Hematopoietic multipotent progenitor cell treated with erythropoietin and hydrocortisone succinate and interleukin-3 and kit ligand, for 8 days (in vitro differentiated cells): ENCODE data around the gene SMG6.
"Not testable (repeated sequence)": the region's sequence is repeated elsewhere in the genome, so short reads cannot be mapped to it uniquely, and the experiment has no call there.

ENCODE experiments used
- DNase-seq: peaks from one replicate; pipeline ENCODE4 v3.0.0-alpha.2; 2015

Gene SMG6

DNA sequence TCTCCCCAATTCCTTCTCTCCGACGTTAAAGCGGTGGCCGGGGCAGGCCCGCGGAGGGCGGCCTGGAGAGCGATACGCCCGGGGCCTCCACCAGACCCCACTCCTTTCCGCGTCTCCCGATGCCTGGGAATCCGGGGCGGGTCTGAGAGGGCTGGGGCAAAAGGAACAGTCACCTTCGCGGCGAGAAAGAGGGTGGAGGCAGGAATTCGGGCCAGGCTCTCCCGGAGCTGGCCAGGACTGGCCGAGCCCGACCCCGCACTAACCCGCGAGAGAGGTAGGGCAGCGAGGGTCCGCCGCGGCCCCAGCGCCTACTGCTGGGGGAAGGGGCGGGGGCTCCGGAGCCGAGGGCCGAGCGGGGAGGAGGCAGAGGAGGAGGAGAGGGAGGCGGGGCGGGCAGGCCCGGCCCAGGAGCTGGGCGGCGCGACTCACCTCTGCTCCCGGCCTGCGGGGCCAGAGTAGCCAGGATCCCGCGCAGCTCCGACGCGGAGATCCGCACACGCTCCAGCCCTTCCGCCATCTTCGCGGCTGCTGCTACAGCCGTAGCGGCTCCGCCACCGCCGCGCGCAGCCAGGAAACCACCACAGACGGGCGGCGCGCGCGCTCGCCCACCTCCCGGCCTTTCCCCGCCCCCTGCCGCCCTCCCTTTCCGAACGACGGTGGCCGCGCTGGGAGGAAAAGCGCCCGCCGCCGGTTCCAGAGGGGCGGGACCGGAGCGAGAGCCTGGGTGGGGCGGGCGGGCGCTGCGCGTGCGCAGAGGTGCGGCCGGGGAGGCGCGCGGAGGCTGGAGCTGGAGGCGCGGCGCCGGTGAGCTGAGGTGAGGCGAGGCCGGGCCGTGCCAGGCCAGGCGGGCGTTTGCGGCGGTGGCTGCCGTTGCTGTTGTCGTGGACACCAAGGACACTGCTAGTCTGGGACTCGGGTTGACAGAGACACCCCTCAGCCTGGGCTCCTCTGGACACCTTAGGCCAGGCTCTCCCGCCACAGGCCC is at the start of gene SMG6, which contains the start of gene SRR:
TSS of gene SMG6 (minus strand) at position 582 of the 985 bp plus-strand sequence. CDS start at position 517, 65 bp downstream.
TSS of gene SRR (plus strand) at position 747 of the 985 bp plus-strand sequence. CDS start 11,611 bp downstream, outside the sequence.
- peak; percentile 88 for DNase-seq

DNA sequence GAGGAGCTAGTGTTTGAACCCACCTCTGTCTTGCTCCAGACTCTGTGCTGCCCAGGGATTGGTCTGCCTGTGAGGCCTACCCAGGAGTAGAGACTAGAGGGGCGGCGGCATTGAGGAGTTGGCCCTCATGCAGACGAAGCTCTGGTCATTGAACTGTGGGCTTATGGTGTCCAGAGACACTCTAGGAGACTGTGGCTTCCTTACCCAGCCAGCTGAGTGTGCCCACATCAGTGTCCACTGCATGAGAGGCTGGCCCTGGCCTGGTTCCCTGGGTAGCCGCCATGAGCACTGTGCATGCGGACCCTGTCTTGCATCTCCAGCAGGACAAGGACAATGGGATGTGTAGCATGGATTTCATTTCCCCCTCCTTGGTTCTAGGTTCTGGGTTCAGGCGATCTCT is 47.7 kb upstream of the SMG6 start:
- no peak for DNase-seq

GRCh38 chr17:2347805-2348685 is 44.5 kb upstream of the SMG6 start:
- DNase-seq = no peak

- no peak for DNase-seq
These were observed 42.9 kb upstream of the SMG6 start for GRCh38 chr17:2346475-2346874.

DNA sequence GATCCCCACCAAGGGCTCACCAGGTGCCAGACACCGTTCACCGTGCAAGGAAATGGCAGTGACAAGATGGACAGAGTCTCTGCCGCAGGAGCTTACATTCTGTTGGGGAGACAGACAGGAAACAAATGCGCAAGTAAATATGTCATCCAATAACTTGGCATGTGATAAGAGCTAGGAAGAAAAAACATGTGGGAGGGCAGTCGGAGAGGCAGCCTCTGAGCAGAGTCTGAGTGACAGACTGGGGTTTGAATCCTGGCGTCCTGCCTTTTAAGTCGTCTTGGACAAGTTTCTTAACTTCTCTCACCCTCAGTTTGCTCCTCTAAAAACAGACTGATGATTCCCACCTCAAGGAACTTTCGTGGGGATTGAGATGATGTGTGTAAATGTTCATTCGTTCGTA is 40.9 kb upstream of the SMG6 start:
- DNase-seq = no peak

- no peak for DNase-seq
These were observed 39.8 kb upstream of the SMG6 start for GRCh38 chr17:2343421-2343820.

- DNase-seq = no peak
These were observed 34.7 kb upstream of the SMG6 start for GRCh38 chr17:2338315-2338657.

GRCh38 chr17:2337544-2338314 is 34.1 kb upstream of the SMG6 start:
- peak; percentile 58 for DNase-seq

- DNase-seq = peak; percentile 45
These were observed 33.4 kb upstream of the SMG6 start, which contains the start of gene SGSM2 for GRCh38 chr17:2336852-2337543. TSS of gene SGSM2 (plus strand) at chr17:2337501. CDS start at chr17:2337689, 188 bp downstream.

DNA sequence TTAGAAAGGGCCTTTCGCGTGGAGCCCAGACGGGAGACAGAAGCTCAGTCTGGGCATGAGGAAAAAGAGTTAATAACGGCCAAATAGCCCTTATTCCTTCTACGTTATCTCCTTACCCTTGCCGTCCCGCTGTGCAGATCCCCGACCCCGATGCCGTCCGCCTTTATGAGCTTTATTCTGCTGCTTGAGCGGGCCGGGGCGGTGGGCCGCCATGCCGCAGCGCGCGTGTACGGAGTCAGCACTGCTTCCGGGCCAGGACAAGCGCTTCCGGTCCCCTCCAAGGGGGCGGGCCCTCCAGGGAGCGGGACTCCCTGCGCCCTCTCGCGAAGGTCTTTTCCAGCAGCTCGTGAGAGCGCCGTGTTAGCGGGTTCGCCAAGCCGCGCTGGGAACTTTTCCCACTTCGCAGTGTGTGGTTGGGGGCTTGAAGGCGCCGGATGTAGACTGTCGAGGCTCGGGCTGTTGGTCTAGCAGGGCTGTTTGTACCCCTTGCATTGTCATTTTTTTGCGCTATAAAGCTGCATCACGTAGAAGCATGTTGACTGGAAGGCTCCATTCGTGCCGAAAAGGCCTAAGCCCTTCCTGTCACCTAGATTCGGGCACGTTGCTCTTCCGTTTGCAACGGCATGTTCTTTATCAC is 32.7 kb upstream of the SMG6 start, which contains the start of gene TSR1:
TSS of gene TSR1 (minus strand) at position 243 of the 637 bp plus-strand sequence. CDS start at position 213, 30 bp downstream.
- DNase-seq = peak; percentile 92

- no peak for DNase-seq
These were observed 32.2 kb upstream of the SMG6 start for GRCh38 chr17:2335726-2336214.

- no peak for DNase-seq
These were observed 27.7 kb upstream of the SMG6 start for GRCh38 chr17:2331303-2331702.

DNA sequence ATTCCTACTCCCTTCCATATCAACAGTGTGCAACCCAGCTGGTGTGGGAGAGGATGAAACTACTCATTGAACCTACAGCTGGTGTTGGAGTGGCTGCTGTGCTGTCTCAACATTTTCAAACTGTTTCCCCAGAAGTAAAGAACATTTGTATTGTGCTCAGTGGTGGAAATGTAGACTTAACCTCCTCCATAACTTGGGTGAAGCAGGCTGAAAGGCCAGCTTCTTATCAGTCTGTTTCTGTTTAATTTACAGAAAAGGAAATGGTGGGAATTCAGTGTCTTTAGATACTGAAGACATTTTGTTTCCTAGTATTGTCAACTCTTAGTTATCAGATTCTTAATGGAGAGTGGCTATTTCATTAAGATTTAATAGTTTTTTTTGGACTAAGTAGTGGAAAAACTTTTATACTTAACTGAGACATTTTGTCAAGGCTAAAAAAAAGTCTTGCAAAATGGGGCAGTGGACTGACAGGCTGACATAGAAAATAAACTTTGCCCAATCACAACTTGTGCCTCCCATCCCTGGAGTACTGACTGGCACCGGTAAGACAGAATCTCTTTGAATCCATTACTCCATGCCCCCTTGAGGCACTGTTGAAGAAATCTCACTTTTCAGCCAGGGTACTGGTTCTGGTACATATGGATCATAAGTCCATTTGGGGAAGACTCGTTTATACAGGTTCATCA is 20.2 kb upstream of the SMG6 start:
- DNase-seq = no peak

GRCh38 chr17:2321399-2321798 is 17.8 kb upstream of the SMG6 start:
- DNase-seq = no peak

GRCh38 chr17:2319051-2319450 is 15.5 kb upstream of the SMG6 start:
- no peak for DNase-seq

DNA sequence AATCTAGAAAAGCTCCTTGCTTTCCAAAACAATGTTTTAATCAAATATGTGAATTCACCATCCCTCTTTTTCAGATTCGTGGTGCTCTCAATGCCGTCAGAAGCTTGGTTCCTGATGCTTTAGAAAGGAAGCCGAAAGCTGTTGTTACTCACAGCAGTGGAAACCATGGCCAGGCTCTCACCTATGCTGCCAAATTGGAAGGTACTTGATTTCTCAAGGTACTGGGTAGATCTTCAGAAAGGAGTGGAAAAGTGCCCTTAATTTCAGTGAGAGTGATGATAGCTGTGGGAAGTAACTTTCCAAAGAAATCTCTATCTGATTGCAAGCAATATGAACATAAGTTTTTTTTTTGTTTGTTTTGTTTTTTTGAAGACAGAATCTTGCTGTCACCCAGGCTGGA is 14.2 kb upstream of the SMG6 start:
- DNase-seq = no peak

DNA sequence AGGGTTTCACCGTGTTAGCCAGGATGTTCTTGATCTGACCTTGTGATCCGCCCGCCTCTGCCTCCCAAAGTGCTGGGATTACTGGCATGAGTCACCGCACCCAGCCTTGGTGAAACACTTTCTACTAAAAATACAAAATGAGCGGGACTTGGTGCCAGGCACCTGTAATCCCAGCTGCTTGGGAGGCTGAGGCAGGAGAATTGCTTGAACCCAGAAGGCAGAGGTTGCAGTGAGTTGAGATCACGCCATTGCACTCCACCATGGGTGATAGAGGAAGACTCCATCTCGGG is 13.3 kb upstream of the SMG6 start:
- DNase-seq = not testable (repeated sequence)

DNA sequence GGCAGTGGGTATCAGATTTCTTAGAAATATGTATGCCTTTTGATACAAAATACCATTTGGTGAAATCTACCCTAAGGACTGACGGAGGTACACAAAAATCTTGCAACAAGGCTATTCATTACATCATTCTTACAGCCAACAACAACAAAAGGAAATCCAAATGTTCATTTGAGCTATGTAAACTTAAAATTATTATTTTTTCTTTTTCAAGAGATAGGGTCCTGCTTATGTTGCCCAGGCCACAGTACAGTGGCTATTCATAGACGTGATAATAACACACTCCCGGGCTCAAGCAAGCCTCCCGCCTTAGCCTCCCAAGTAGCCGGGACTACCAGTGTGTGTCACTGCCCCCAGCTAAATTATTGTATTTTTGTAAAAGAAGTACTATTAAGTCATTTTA is 9.2 kb upstream of the SMG6 start:
- no peak for DNase-seq

DNA sequence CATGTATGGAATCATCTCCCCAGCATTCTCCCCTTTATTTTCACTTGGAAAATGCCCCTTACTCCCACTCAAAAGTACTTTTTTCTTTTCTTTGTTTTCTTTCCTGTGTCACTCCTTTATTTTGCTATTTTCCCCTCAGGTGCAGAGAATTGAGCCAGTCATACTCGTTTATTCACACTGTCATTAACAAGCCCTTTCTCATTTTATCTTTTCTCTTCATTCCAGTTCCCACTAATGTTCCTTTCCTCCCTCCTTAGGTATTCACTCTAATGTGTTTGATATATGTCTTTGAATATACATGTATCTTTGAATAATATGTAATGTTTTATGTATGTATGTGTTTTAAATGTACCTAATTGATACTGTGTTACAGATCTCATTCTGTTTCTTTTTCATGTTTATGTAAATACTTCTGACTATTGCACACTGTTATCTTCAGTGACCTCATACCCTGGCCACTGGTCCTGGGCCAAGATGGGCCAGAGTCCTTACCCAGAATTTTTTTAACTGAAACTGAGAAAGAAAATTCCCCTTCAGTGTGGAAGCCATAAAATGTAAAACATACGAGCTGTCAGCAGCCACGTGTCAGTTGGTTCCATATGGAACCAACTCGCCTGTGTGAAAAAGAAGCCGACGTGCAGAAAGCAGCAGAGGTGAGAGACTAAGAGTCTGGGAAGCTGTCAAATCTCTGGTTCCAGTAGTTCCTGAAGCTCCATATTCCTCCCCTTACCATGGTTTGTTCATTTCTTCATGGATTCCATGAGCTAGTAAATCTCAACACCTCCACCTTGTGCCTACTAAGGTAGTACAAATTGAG is 6.0 kb upstream of the SMG6 start:
- DNase-seq = no peak

DNA sequence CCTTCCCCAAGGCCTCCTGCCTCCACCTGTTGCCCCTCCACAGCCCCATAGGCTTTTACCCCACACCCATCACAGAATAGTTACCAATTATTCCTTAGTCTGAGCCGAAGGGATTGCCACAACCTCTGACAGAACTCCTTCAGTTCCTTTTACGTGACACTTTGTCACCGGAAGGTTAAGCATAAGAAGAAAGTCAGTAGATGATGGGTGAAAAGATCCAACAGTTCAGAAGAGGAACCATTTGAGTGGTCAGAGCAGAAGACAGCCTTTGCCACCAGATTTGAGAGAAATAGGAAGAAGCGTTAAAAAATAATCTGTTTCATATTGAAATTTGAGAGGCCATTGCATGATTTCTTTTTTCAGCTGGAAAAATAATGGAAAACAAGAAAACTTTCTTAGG is 1.3 kb upstream of the SMG6 start:
- DNase-seq = no peak
